ENCODE results near the gene RBM44. TPM values are rescaled to one million over a fixed set of nuclear protein-coding genes. Genes with fewer than 3 reads are reported as not detected.

The RBM44 gene
- total RNA-seq, 4 donors from 2014 or later: 0.89 to 4.1 (median 1.5) TPM

- DNase-seq: no peak
- intact Hi-C loops (cut with DNase I): loop anchor here (5.0 to 10.0 kb wide), 2 partner anchors 106 to 403 kb away; partner anchors contain the start of gene UBE2F
- WGBS, 2 donors: 45 to 57% methylated on average over 5 to 14 of the region's 15 CpGs
- no peak for TF ChIP-seq CTCF (IDR thresholded peaks at IDR 0.05)
- TF ChIP-seq POLR2A (IDR thresholded peaks at IDR 0.05): no peak
- no peaks in the 10 kb centered on the region for H3K36me3 ChIP-seq
- no peaks in the 10 kb centered on the region for H3K9me3 ChIP-seq
- peaks cover 6 to 16% of the 10 kb centered on the region in 2 donors for H3K4me1 ChIP-seq
- no peak overlapping the region for H3K27ac ChIP-seq
- no peaks in the 10 kb centered on the region for H3K27me3 ChIP-seq
- H3K4me3 ChIP-seq (replicated peaks in 1 of 3): no peak overlapping the region
Observed at GRCh38 chr2:237859082-237859433, 60.5 kb downstream of the RBM44 start.

- Histone ChIP-seq H3K4me1 (peaks cover 6 to 16% of the 10 kb centered on the region in 2 donors), H3K27ac (no peak within 1 kb of the TSS), H3K9me3 (no peaks in the 10 kb centered on the region), H3K4me3 (replicated peaks in 1 of 3) (peak within 1 kb of the TSS in 1 of 3 donors; percentile 30), H3K27me3 (no peaks in the 10 kb centered on the region), H3K36me3 (no peaks in the 10 kb centered on the region)
- WGBS, 2 donors: 11% methylated on average over 15 to 26 of the region's 79 CpGs
- DNase-seq: peak in 1 of 2 donors; percentile 17
- TF ChIP-seq POLR2A (IDR thresholded peaks at IDR 0.05): no peak
- no peak for TF ChIP-seq CTCF (IDR thresholded peaks at IDR 0.05)
- intact Hi-C loops (cut with DNase I): loop anchor here (5.0 to 10.0 kb wide), 2 partner anchors 105 to 403 kb away; partner anchors contain the start of gene UBE2F
Observed at GRCh38 chr2:237859533-237860272, 61.1 kb downstream of the RBM44 start, which contains the start of gene RAMP1. RAMP1 (plus strand) TSS chr2:237859623; CDS start chr2:237859676, 53 bp downstream.

- 70 to 71% methylated on average over 21 to 22 of the region's 22 CpGs for WGBS, 2 donors
- Histone ChIP-seq H3K27me3 (no peaks in the 10 kb centered on the region), H3K4me1 (peaks cover 6 to 16% of the 10 kb centered on the region in 2 donors), H3K27ac (no peak overlapping the region), H3K4me3 (replicated peaks in 1 of 3) (no peak overlapping the region), H3K9me3 (no peaks in the 10 kb centered on the region), H3K36me3 (no peaks in the 10 kb centered on the region)
- intact Hi-C loops (cut with DNase I): no loop called here
- no peak for TF ChIP-seq CTCF (IDR thresholded peaks at IDR 0.05)
- TF ChIP-seq POLR2A (IDR thresholded peaks at IDR 0.05): no peak
- no peak for DNase-seq
Observed at GRCh38 chr2:237860273-237860935, 61.8 kb downstream of the RBM44 start.

- WGBS, 2 donors: 86 to 92% methylated on average over 11 of the region's 11 CpGs
- no peaks in the 10 kb centered on the region for H3K36me3 ChIP-seq
- H3K4me3 ChIP-seq (replicated peaks in 1 of 3): no peak overlapping the region
- TF ChIP-seq CTCF (IDR thresholded peaks at IDR 0.05) (no peak), POLR2A (IDR thresholded peaks at IDR 0.05) (no peak)
- DNase-seq: no peak
- H3K9me3 ChIP-seq: no peaks in the 10 kb centered on the region
- H3K4me1 ChIP-seq: peaks cover 6 to 16% of the 10 kb centered on the region in 2 donors
- H3K27me3 ChIP-seq: no peaks in the 10 kb centered on the region
- intact Hi-C loops (cut with DNase I): no loop called here
- H3K27ac ChIP-seq: no peak overlapping the region
Observed at GRCh38 chr2:237861875-237862527, 63.4 kb downstream of the RBM44 start.
